Natural killer cell (primary cell): ENCODE results near the gene BNC2. TPM values are rescaled to one million over a fixed set of nuclear protein-coding genes. Genes with fewer than 3 reads are reported as not detected.

Experiments
- ATAC-seq, 3 donors: fragments of 150-1000 bp in 2 of 3; fragments of 200-7000 bp in 1 of 3; cut with Tn5 transposase; 1 replicate in 1 of 3; 2 replicates in 2 of 3; pipeline ENCODE4 v1.10.0; 2021; ENCODE audit warnings: mild to moderate bottlenecking in 2 of 3, moderate library complexity in 2 of 3
- DNase-seq, 2 donors: peaks; one replicate each; pipeline versions ENCODE4 v3.0.0 to v3.0.0-alpha.2; 2013 to 2021; ENCODE audit warnings: mixed read lengths in 1 of 2
- H3K27ac ChIP-seq: one replicate; pipeline ENCODE4 v1.5.1; 2013; ENCODE audit warnings: mild to moderate bottlenecking, low read length
- H3K27me3 ChIP-seq: one replicate; pipeline ENCODE4 v1.6.1; 2013; ENCODE audit warnings: low read length; ENCODE audit not compliant: control insufficient read depth, insufficient read depth
- H3K36me3 ChIP-seq: one replicate; pipeline ENCODE4 v1.6.1; 2013; ENCODE audit warnings: low read length; ENCODE audit not compliant: control insufficient read depth, insufficient read depth
- H3K4me1 ChIP-seq: one replicate; pipeline ENCODE4 v1.6.1; 2013; ENCODE audit warnings: low read length; ENCODE audit not compliant: control insufficient read depth, insufficient read depth
- H3K4me3 ChIP-seq: one replicate; pipeline ENCODE4 v1.5.1; 2013; ENCODE audit warnings: low read length
- H3K9me3 ChIP-seq: one replicate; pipeline ENCODE4 v1.6.1; 2013; ENCODE audit warnings: low read length; ENCODE audit not compliant: control insufficient read depth, insufficient read depth
- H3K27ac Mint-ChIP-seq, 2 donors: one replicate each; pipeline ENCODE4 v1.8.0; 2022; ENCODE audit warnings: mild to moderate bottlenecking in 2 of 2, mixed read lengths in 2 of 2, moderate library complexity in 1 of 2
- H3K27me3 Mint-ChIP-seq, 2 donors: one replicate each; pipeline ENCODE4 v1.8.0; 2022; ENCODE audit warnings: low read depth in 2 of 2, mixed read lengths in 2 of 2
- H3K36me3 Mint-ChIP-seq: one replicate; pipeline ENCODE4 v1.8.0; 2022; ENCODE audit warnings: mixed read lengths
- H3K4me1 Mint-ChIP-seq, 2 donors: one replicate each; pipeline ENCODE4 v1.8.0; 2022; ENCODE audit warnings: mixed read lengths in 2 of 2
- H3K4me3 Mint-ChIP-seq: one replicate; pipeline ENCODE4 v1.8.0; 2022; ENCODE audit warnings: mild to moderate bottlenecking, moderate library complexity, mixed read lengths
- H3K9me3 Mint-ChIP-seq, 2 donors: one replicate each; pipeline ENCODE4 v1.8.0; 2022; ENCODE audit warnings: mixed read lengths in 2 of 2
- WGBS: methylation state at CpG from one replicate; pipeline ENCODE4 v1.1.7; 2013; ENCODE audit warnings: missing lambda C conversion rate; ENCODE audit not compliant: insufficient coverage; 5-methylcytosine and 5-hydroxymethylcytosine counted together
- intact Hi-C: fragments of 100-400 bp; cut with micrococcal nuclease; formaldehyde crosslinking; loops from one replicate; pipeline ENCODE4 v1.14.2; 2022
- total RNA-seq, 4 donors: library from RNA; stranded (reverse); fragments of 120-200 nt in 1 of 4; gene quantifications; one replicate each; pipeline versions ENCODE4 v1.2.3 to v1.2.4, GENCODE V29; 2013 to 2022
- TF ChIP-seq, protein P1 (sequence below): fragments of 200-600 bp; IDR thresholded peaks from one replicate; pipeline ENCODE4 v1.8.0; 2022; ENCODE audit warnings: antibody characterized with exemption

BNC2 gene
- total RNA-seq, 3 donors from 2014 or later (not counting 1 experiment from before 2014, with no cell fraction given), result 36.9 to 84.2 (median 66.5) TPM

DNA sequence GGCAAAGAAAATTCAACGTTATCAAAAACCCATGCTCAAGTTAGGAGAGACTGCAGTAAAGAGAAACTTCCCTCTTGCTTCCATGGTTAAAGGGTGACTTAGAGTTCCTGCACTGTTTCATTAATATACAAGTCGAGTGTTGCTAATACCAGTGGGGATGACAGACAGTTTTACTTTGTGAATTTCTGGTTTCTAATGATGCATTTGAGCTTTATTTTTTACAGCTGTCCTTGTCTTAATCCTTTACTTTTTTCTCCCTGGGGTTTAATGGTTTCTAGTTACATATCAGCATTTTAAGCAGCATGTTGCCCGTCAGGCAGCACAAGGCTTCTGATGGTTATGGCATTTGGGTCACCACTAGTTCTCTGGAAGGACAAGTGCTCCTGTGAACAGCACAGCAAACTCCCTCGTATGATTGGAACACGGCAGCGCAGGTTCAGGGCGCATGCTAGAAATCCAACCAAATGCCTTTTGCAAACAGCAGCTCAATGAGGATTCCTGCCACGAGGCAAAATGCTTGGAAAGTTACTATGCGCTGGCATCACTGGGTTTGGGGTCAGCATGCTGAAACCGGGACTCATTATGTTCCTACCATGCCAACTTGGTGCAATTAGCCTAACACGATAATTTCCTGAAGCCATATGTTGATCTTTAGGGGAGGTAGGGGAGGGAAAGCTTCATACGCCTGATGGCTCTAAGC, 463.8 kb downstream of the BNC2 start:
- WGBS, result 88% methylated on average over 12 of the region's 12 CpGs
- H3K4me1 Mint-ChIP-seq, result no peaks in the 10 kb centered on the region
- H3K27ac ChIP-seq, result no peak overlapping the region
- intact Hi-C loops, result no loop called here
- H3K36me3 Mint-ChIP-seq, result no peaks in the 10 kb centered on the region
- no peak overlapping the region for H3K4me3 ChIP-seq
- no peak for ATAC-seq
- TF ChIP-seq, protein P1, sequence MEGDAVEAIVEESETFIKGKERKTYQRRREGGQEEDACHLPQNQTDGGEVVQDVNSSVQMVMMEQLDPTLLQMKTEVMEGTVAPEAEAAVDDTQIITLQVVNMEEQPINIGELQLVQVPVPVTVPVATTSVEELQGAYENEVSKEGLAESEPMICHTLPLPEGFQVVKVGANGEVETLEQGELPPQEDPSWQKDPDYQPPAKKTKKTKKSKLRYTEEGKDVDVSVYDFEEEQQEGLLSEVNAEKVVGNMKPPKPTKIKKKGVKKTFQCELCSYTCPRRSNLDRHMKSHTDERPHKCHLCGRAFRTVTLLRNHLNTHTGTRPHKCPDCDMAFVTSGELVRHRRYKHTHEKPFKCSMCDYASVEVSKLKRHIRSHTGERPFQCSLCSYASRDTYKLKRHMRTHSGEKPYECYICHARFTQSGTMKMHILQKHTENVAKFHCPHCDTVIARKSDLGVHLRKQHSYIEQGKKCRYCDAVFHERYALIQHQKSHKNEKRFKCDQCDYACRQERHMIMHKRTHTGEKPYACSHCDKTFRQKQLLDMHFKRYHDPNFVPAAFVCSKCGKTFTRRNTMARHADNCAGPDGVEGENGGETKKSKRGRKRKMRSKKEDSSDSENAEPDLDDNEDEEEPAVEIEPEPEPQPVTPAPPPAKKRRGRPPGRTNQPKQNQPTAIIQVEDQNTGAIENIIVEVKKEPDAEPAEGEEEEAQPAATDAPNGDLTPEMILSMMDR, result no peak
- no peaks in the 10 kb centered on the region for H3K9me3 Mint-ChIP-seq
- H3K9me3 ChIP-seq, result no peaks in the 10 kb centered on the region
- H3K27me3 Mint-ChIP-seq, result peaks cover 10 to 18% of the 10 kb centered on the region in 2 donors
- no peak overlapping the region for H3K4me3 Mint-ChIP-seq
- H3K27me3 ChIP-seq, result no peaks in the 10 kb centered on the region
- H3K4me1 ChIP-seq, result no peaks in the 10 kb centered on the region
- DNase-seq, result no peak
- H3K27ac Mint-ChIP-seq, result no peak overlapping the region
- H3K36me3 ChIP-seq, result no peaks in the 10 kb centered on the region

DNA sequence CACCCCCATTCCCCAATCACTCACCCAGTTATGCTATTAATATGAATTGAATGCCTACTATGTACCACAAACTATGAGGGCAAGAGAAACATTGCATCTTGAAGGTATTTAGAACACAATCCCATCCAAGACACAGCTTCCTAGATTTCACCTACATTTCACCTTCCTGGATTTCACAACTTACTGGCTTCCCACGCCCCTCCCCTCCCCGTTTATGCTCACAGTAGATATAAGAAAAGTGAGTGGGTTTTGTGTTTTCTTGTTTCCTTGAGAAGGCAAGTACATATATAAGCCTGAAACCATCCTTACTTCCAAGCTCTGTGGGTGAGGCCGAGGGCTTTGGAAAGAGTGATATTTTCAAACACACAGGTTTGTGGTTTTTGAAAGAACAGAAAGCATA, 465.0 kb downstream of the BNC2 start:
- no peaks in the 10 kb centered on the region for H3K4me1 Mint-ChIP-seq
- H3K9me3 ChIP-seq, result no peaks in the 10 kb centered on the region
- no peak overlapping the region for H3K4me3 Mint-ChIP-seq
- no peaks in the 10 kb centered on the region for H3K36me3 Mint-ChIP-seq
- 71% methylated on average over 1 of the region's 3 CpGs for WGBS
- H3K27me3 ChIP-seq, result no peaks in the 10 kb centered on the region
- H3K27me3 Mint-ChIP-seq, result peaks cover 18 to 19% of the 10 kb centered on the region in 2 donors
- ATAC-seq (no peak), DNase-seq (no peak)
- intact Hi-C loops, result no loop called here
- no peak overlapping the region for H3K27ac Mint-ChIP-seq
- H3K4me3 ChIP-seq, result no peak overlapping the region
- H3K27ac ChIP-seq, result no peak overlapping the region
- no peaks in the 10 kb centered on the region for H3K36me3 ChIP-seq
- H3K9me3 Mint-ChIP-seq, result no peaks in the 10 kb centered on the region
- TF ChIP-seq, protein P1, result no peak
- H3K4me1 ChIP-seq, result no peaks in the 10 kb centered on the region

DNA sequence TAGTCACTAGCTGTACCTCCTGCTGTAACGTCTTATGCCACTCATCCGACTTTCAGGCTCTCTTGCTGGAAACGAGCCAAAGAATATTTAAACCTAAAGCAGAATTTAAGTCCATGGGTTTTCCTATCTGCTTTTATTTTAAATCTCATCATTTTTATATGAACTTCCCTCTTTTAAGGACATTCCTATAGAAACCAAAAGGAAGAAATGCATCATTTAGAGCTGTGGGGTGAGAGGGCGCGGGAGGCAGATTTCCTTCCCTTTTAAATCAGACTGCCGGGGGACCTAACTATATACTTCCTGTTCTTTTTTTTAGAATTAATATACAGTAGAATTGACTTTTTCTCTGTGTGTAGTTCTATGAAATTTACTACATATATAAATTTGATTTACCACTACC, 468.8 kb downstream of the BNC2 start:
- no peaks in the 10 kb centered on the region for H3K36me3 ChIP-seq
- TF ChIP-seq, protein P1, result no peak
- peaks cover 11 to 14% of the 10 kb centered on the region in 2 donors for H3K27me3 Mint-ChIP-seq
- DNase-seq (no peak), ATAC-seq (no peak)
- H3K27ac Mint-ChIP-seq, result no peak overlapping the region
- H3K4me3 ChIP-seq, result no peak overlapping the region
- H3K36me3 Mint-ChIP-seq, result no peaks in the 10 kb centered on the region
- 22% methylated on average over 3 of the region's 6 CpGs for WGBS
- no peak overlapping the region for H3K4me3 Mint-ChIP-seq
- no peaks in the 10 kb centered on the region for H3K4me1 ChIP-seq
- intact Hi-C loops, result no loop called here
- H3K4me1 Mint-ChIP-seq, result no peaks in the 10 kb centered on the region
- H3K9me3 Mint-ChIP-seq, result no peaks in the 10 kb centered on the region
- H3K27me3 ChIP-seq, result no peaks in the 10 kb centered on the region
- H3K27ac ChIP-seq, result no peak overlapping the region
- no peaks in the 10 kb centered on the region for H3K9me3 ChIP-seq

DNA sequence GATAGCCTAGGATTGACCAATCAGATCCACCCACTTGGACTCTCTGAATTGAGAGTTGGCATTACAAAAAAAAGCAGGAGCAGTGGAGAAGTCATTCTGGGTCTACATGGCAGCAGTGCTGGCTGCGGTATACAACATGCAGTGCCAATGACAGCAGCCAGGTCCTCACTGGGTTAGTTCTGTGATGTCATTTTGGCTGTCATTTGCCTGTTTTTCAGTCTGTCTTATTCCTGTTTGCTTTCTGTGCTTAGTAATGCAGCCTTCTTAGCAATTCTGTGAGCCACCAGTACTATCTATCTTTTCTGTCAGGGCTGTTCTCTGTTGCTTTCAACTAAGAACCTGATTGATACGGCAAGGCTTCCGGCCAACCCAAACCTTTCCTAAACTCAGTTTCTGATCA, 471.8 kb downstream of the BNC2 start:
- Histone ChIP-seq H3K36me3 (no peaks in the 10 kb centered on the region), H3K9me3 (no peaks in the 10 kb centered on the region), H3K27me3 (no peaks in the 10 kb centered on the region), H3K27ac (no peak overlapping the region), H3K4me3 (no peak overlapping the region), H3K4me1 (no peaks in the 10 kb centered on the region)
- Mint-ChIP-seq H3K4me3 (no peak overlapping the region), H3K27me3 (peaks cover 11 to 14% of the 10 kb centered on the region in 2 donors), H3K4me1 (no peaks in the 10 kb centered on the region), H3K27ac (no peak overlapping the region), H3K36me3 (no peaks in the 10 kb centered on the region), H3K9me3 (no peaks in the 10 kb centered on the region)
- TF ChIP-seq, protein P1, result no peak
- 95% methylated on average over 3 of the region's 3 CpGs for WGBS
- intact Hi-C loops, result no loop called here
- ATAC-seq (no peak), DNase-seq (no peak)
